DND-41 (cell line): ENCODE data around the gene ABLIM2.

Source experiments
- ATAC-seq: fragments of 200-7000 bp; cut with Tn5 transposase; 3 replicates; pipeline ENCODE4 v1.9.1; 2021; ENCODE audit warnings: low read depth; ENCODE audit not compliant: insufficient read depth
- DNase-seq: peaks from one replicate; pipeline ENCODE4 v3.0.0-alpha.2; 2020
- H2AFZ ChIP-seq: 2 replicates; pipeline ENCODE4 v1.6.0; 2012; ENCODE audit warnings: low read depth, low read length
- H3K27ac ChIP-seq: 2 replicates; pipeline ENCODE4 v1.5.1; 2012; ENCODE audit warnings: low read length, inconsistent platforms
- H3K27me3 ChIP-seq: fragments of 200-600 bp; sonication (generic); 2 replicates; pipeline ENCODE4 v1.6.0; 2012; ENCODE audit warnings: low read length, mild to moderate bottlenecking, inconsistent platforms; ENCODE audit not compliant: insufficient read depth, poor library complexity
- H3K36me3 ChIP-seq: 2 replicates; pipeline ENCODE4 v1.5.1; 2012; ENCODE audit warnings: low read length, inconsistent platforms; ENCODE audit not compliant: insufficient read depth
- H3K4me1 ChIP-seq: 2 replicates; pipeline ENCODE4 v1.5.1; 2012; ENCODE audit warnings: mild to moderate bottlenecking, low read length; ENCODE audit not compliant: insufficient read depth
- H3K4me2 ChIP-seq: 2 replicates; pipeline ENCODE4 v1.6.0; 2012; ENCODE audit warnings: mild to moderate bottlenecking, moderate library complexity, low read length, inconsistent platforms; ENCODE audit not compliant: insufficient read depth
- H3K4me3 ChIP-seq, 2 experiments: fragments of 200-600 bp in 1 of 2; shearing (Covaris generic) in 1 of 2; 2 replicates each; pipeline ENCODE4 v1.5.1; 2012 to 2016; ENCODE audit warnings: inconsistent platforms in 2 of 2, low read length in 2 of 2, mild to moderate bottlenecking in 2 of 2, low read depth in 1 of 2, moderate library complexity in 1 of 2
- H3K79me2 ChIP-seq: 2 replicates; pipeline ENCODE4 v1.6.0; 2012; ENCODE audit warnings: low read length, inconsistent platforms; ENCODE audit not compliant: insufficient read depth
- H3K9ac ChIP-seq: 2 replicates; pipeline ENCODE4 v1.6.0; 2012; ENCODE audit warnings: low read depth, mild to moderate bottlenecking, inconsistent platforms, low read length, moderate library complexity
- H3K9me3 ChIP-seq: 2 replicates; pipeline ENCODE4 v1.5.1; 2012; ENCODE audit warnings: low read length, moderate library complexity, mild to moderate bottlenecking, inconsistent platforms; ENCODE audit not compliant: insufficient read depth, severe bottlenecking
- H4K20me1 ChIP-seq: 2 replicates; pipeline ENCODE4 v1.6.0; 2012; ENCODE audit warnings: low read length; ENCODE audit not compliant: insufficient read depth
- EZH2 ChIP-seq: IDR thresholded peaks from 3 replicates; pipeline ENCODE4 v1.6.1; 2012; ENCODE audit warnings: borderline replicate concordance, low read depth, mild to moderate bottlenecking, moderate library complexity, low read length, inconsistent platforms; ENCODE audit not compliant: severe bottlenecking
- TF ChIP-seq, protein P1 (sequence below): IDR thresholded peaks from 2 replicates; pipeline ENCODE4 v1.5.1; 2012; ENCODE audit warnings: borderline replicate concordance, low read length, moderate library complexity, mild to moderate bottlenecking; ENCODE audit not compliant: poor library complexity, severe bottlenecking; ENCODE audit errors: extremely low read depth

Gene ABLIM2

DNA sequence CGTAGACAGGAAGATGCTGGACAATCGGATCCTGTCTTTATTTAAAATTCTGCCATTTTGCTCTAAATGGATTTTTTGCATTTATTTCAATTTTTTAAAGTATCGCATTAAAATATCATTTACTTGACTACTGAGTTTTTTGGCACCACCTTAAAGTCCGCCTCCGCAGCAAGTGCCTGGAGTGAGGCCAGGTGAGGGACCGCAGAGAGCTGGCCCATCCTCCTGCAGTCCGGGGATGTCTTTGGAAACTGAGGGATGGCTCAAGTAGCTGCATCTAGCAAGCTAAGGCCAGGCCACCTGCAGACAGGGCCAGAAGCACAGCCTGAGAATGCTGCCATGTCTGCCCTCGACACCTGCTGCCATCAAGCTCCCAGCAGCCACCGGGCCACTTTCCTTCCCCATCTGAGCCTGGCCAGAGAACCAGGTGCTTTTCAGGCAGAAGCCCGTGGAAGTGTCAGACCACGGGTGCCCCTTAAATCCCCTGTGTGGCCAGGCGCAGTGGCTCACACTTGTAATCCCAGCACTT lies 69.6 kb downstream of the ABLIM2 start:
- DNase-seq (no peak), ATAC-seq (no peak)
- TF ChIP-seq, protein P1, sequence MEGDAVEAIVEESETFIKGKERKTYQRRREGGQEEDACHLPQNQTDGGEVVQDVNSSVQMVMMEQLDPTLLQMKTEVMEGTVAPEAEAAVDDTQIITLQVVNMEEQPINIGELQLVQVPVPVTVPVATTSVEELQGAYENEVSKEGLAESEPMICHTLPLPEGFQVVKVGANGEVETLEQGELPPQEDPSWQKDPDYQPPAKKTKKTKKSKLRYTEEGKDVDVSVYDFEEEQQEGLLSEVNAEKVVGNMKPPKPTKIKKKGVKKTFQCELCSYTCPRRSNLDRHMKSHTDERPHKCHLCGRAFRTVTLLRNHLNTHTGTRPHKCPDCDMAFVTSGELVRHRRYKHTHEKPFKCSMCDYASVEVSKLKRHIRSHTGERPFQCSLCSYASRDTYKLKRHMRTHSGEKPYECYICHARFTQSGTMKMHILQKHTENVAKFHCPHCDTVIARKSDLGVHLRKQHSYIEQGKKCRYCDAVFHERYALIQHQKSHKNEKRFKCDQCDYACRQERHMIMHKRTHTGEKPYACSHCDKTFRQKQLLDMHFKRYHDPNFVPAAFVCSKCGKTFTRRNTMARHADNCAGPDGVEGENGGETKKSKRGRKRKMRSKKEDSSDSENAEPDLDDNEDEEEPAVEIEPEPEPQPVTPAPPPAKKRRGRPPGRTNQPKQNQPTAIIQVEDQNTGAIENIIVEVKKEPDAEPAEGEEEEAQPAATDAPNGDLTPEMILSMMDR: no peak
- no peak for TF ChIP-seq EZH2
- Histone ChIP-seq H4K20me1 (peaks cover 3% of the 10 kb centered on the region; the same call in 1 of the 2 replicates), H3K27ac (no peak overlapping the region), H3K4me2 (no peak overlapping the region), H3K4me3 (no peak overlapping the region), H3K9ac (no peak overlapping the region), H2AFZ (no peak overlapping the region), H3K36me3 (no peaks in the 10 kb centered on the region), H3K27me3 (no peaks in the 10 kb centered on the region), H3K9me3 (peaks cover 5% of the 10 kb centered on the region), H3K4me1 (no peaks in the 10 kb centered on the region), H3K79me2 (no peaks in the 10 kb centered on the region)

GRCh38 chr4:8087921-8088495 lies 70.6 kb downstream of the ABLIM2 start:
- no peak for ATAC-seq
- H2AFZ ChIP-seq: no peak overlapping the region

GRCh38 chr4:8086783-8087445 lies 71.7 kb downstream of the ABLIM2 start:
- Histone ChIP-seq H3K9ac (no peak overlapping the region), H3K79me2 (no peaks in the 10 kb centered on the region), H3K9me3 (no peaks in the 10 kb centered on the region), H3K27ac (no peak overlapping the region), H3K4me2 (no peak overlapping the region), H2AFZ (no peak overlapping the region), H3K4me3 (no peak overlapping the region), H3K27me3 (no peaks in the 10 kb centered on the region), H3K36me3 (no peaks in the 10 kb centered on the region), H4K20me1 (peaks cover 3% of the 10 kb centered on the region; the same call in 1 of the 2 replicates), H3K4me1 (no peaks in the 10 kb centered on the region)
- TF ChIP-seq, protein P1: no peak
- no peak for TF ChIP-seq EZH2
- no peak for DNase-seq
- ATAC-seq: no peak

More at GRCh38 chr4:8087921-8088495, 70.6 kb downstream of the ABLIM2 start:
- Histone ChIP-seq H3K4me3 (no peak overlapping the region), H3K9me3 (no peaks in the 10 kb centered on the region), H3K27me3 (no peaks in the 10 kb centered on the region), H3K9ac (no peak overlapping the region), H3K4me1 (no peaks in the 10 kb centered on the region), H3K36me3 (no peaks in the 10 kb centered on the region), H3K27ac (no peak overlapping the region), H4K20me1 (peaks cover 3% of the 10 kb centered on the region; the same call in 1 of the 2 replicates), H3K4me2 (no peak overlapping the region), H3K79me2 (no peaks in the 10 kb centered on the region)
- DNase-seq: no peak
- TF ChIP-seq, protein P1: no peak
- no peak for TF ChIP-seq EZH2
